DOHH2 (cell line): Measurements from ENCODE around the gene UROC1.

Experiments used
- EZH2phosphoT487 ChIP-seq: fragments of 200-600 bp; sonication (generic); IDR thresholded peaks from 2 replicates; pipeline ENCODE4 v1.6.1; 2017; ENCODE audit warnings: borderline replicate concordance, mild to moderate bottlenecking, antibody characterized with exemption, low read length, moderate library complexity, mixed read lengths
- TF ChIP-seq, protein P1 (sequence below): fragments of 200-600 bp; sonication (generic); IDR thresholded peaks from one replicate; pipeline ENCODE4 v1.5.1; 2014; ENCODE audit warnings: antibody characterized with exemption, mild to moderate bottlenecking, low read depth, low read length; ENCODE audit not compliant: poor library complexity, severe bottlenecking

DNA sequence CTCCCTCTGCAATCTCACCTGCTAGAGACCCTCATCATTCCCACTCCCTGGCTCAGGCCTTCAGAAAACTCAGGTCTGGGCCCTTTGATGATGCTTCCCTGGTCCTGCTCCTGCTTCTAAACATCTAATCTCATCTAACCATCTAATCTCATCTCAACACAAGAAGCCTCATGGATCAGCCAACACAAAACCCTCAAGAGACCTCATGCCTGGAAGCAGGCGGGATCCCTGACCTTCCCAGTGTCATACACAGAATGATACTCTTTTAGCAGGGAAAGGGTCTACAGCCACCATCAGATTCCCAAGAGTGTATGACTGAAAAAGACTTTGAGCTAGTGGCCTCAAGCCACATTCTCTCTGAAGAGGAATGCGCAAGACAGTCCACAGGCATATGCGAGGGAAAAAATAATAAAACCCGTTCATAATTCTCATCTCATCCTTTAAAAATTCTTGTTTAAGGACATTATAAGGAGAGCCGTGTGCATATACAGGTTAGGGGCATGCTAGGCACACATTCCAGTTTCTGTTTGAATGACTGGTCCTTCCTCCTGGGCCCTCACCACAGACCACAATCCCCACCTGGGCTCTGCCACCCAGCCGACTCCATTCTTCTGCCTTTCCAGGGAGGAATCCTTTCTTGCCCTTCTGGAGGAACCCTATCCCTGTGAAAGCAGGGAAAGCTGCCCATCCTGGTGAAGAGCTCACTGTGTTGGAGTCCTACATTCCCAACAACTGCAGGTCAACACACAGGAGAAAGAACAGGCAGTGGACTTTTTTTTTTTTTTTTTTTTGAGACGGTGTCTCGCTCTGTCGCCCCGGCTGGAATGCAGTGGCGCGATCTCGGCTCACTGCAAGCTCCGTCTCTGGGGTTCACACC is 44.0 kb downstream of the UROC1 start:
- TF ChIP-seq, protein P1, sequence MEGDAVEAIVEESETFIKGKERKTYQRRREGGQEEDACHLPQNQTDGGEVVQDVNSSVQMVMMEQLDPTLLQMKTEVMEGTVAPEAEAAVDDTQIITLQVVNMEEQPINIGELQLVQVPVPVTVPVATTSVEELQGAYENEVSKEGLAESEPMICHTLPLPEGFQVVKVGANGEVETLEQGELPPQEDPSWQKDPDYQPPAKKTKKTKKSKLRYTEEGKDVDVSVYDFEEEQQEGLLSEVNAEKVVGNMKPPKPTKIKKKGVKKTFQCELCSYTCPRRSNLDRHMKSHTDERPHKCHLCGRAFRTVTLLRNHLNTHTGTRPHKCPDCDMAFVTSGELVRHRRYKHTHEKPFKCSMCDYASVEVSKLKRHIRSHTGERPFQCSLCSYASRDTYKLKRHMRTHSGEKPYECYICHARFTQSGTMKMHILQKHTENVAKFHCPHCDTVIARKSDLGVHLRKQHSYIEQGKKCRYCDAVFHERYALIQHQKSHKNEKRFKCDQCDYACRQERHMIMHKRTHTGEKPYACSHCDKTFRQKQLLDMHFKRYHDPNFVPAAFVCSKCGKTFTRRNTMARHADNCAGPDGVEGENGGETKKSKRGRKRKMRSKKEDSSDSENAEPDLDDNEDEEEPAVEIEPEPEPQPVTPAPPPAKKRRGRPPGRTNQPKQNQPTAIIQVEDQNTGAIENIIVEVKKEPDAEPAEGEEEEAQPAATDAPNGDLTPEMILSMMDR = no peak
- TF ChIP-seq EZH2phosphoT487 = no peak
